GM12892 (cell line): ENCODE data around the gene KIF26B.

Source experiments
- POLR2A ChIP-seq: IDR thresholded peaks from 2 replicates; pipeline ENCODE4 v1.6.1; 2011; ENCODE audit warnings: low read depth, low read length, control low read depth
- POLR2AphosphoS5 ChIP-seq: IDR thresholded peaks from 2 replicates; pipeline ENCODE4 v1.6.1; 2011; ENCODE audit warnings: low read depth, low read length, control low read depth

DNA sequence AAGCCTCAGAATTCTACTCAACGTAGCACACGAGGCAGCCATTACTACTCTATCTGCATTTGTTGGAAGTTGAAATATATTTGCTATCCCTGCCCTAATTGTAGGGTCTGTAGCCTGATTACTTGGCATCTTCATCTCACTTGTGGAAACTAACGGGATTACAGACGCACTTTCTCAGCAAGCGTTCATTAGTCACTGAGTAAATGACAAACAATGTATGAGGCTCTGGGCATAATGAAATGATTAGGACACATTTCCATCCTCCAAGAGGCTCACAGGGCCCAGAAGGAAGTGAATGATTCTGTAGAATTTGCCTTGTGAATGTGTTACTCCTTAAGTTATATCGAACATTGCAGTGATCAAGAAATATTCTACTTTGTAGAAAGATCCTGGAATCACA, 78.1 kb downstream of the KIF26B start:
- TF ChIP-seq POLR2A (no peak), POLR2AphosphoS5 (no peak)
